Astrocyte (in vitro differentiated cells and primary cell): Measurements from ENCODE around the gene METRN.

ENCODE experiments used
- CTCF ChIP-seq: IDR thresholded peaks from 2 replicates; pipeline ENCODE4 v1.5.1; 2011; ENCODE audit warnings: low read depth, mild to moderate bottlenecking, inconsistent platforms, low read length, moderate library complexity; ENCODE audit not compliant: insufficient read depth
- EZH2 ChIP-seq: IDR thresholded peaks from 2 replicates; pipeline ENCODE4 v1.6.1; 2012; ENCODE audit warnings: mild to moderate bottlenecking, low read length, inconsistent platforms; ENCODE audit not compliant: insufficient read depth

- TF ChIP-seq CTCF (no peak), EZH2 (no peak)
Observed at GRCh38 chr16:674214-674881, 40.6 kb upstream of the METRN start.
